Esophagus squamous epithelium (tissue), 5 donors: ENCODE data around the gene CSHL1. TPM values are rescaled to one million over a fixed set of nuclear protein-coding genes. Genes with fewer than 3 reads are reported as not detected.

Source experiments
- DNase-seq: peaks from one replicate; lab custom pipeline; 2025; lab: John Stamatoyannopoulos, UW
- H3K27ac ChIP-seq, 4 donors: fragments of 200-600 bp; sonication (generic); one replicate each; pipeline ENCODE4 v1.5.1; 2016 to 2019; ENCODE audit warnings: mild to moderate bottlenecking in 1 of 4
- H3K27me3 ChIP-seq, 4 donors: fragments of 200-600 bp; sonication (generic); 1 replicate in 3 of 4; 2 replicates in 1 of 4; pipeline versions ENCODE4 v1.5.1 to v1.6.0; 2017 to 2021; ENCODE audit warnings: antibody characterized with exemption in 1 of 4
- H3K36me3 ChIP-seq, 3 donors: fragments of 200-600 bp; sonication (generic); one replicate each; pipeline ENCODE4 v1.5.1; 2016 to 2019
- H3K4me1 ChIP-seq, 3 donors: fragments of 200-600 bp; sonication (generic); one replicate each; pipeline ENCODE4 v1.5.1; 2017 to 2019
- H3K4me3 ChIP-seq, 4 donors: fragments of 200-600 bp; sonication (generic); 1 replicate in 3 of 4; 2 replicates in 1 of 4; pipeline ENCODE4 v1.5.1; 2016 to 2019; ENCODE audit warnings: mild to moderate bottlenecking in 2 of 4, moderate library complexity in 1 of 4
- H3K9me3 ChIP-seq, 3 donors: fragments of 200-600 bp; sonication (generic); one replicate each; pipeline ENCODE4 v1.5.1; 2016 to 2019
- POLR2A ChIP-seq, 4 donors: fragments of 450-650 bp; IDR thresholded peaks; one replicate each; pipeline ENCODE4 v1.6.1; 2017; ENCODE audit warnings: antibody characterized with exemption in 4 of 4, mild to moderate bottlenecking in 4 of 4, moderate library complexity in 3 of 4
- WGBS, 2 donors: methylation state at CpG; one replicate each; pipeline ENCODE4 v1.1.5; 2018; 5-methylcytosine and 5-hydroxymethylcytosine counted together
- intact Hi-C: fragments of 100-400 bp; cut with DNase I; formaldehyde crosslinking; loops from one replicate; pipeline ENCODE4 v1.15.0; 2022
- total RNA-seq, 4 donors: library from RNA; depleted of rRNA; stranded (reverse); fragments of >200 nt; gene quantifications; one replicate each; pipeline ENCODE4 v1.1.0, GENCODE V29; 2016
- TF ChIP-seq, protein P1 (sequence below), 6 experiments: fragments of 450-650 bp in 4 of 6; fragments of 200-600 bp in 2 of 6; sonication (generic) in 2 of 6; IDR thresholded peaks; one replicate each; pipeline ENCODE4 v1.5.1; 2016 to 2019; ENCODE audit warnings: antibody characterized with exemption in 6 of 6, mild to moderate bottlenecking in 4 of 6, moderate library complexity in 4 of 6
- donor health status: DM: yes; HTN: yes; CAD: no.

Gene CSHL1
- total RNA-seq, 4 donors from 2014 or later: not detected

DNA sequence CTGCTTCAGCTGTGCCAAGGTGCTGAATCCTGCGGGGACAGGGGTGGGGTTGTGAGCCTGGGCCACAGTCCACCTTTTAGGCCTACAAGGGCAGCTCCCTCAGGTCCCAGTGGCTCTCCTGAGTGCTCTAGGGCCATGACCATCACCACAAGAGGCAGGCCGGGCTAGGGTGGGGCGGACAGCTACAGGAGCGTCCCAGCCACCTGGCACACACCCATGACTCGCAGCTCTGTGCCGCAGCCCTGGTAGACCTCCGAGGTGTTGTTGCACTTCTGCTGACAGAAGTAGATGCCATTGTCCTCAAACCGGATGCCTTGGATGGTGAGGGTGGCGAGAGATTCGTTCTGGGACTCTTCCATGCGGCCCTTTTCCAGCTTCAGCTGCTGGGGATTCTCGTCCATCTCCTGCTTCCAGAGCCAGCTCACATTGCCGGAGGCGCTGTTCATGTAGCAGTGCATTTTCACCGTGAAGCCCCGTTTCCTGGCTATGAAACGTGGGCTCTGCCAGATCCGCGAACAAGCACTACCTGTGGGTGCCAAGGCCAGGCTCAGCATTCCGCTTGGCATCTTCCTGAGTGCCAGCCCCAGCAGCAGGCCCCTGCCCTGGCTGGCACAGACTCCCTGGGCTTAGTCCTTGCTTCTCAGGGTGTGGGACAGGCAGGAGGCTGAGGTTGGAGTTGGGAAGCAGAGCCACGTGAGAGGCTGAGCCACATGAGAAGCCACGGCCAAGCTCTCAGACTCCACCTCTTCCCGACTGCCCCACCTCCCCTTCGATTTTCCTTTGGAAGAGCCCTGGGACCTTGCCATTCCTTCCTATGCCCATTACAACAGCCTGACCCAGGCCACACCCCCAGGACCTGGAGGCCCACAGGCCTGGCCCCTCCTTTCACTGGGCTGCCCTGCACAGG is 19.1 kb upstream of the CSHL1 start:
- Histone ChIP-seq H3K27me3 (peaks cover 0 to 5% (median 0%) of the 10 kb centered on the region in 4 donors), H3K27ac (peak overlapping the region in 3 of 4 donors; percentile 33 to 74 (median 70)), H3K4me1 (peaks cover 5 to 30% (median 5%) of the 10 kb centered on the region in 3 donors), H3K36me3 (no peaks in the 10 kb centered on the region), H3K4me3 (peak overlapping the region in 2 of 4 donors; percentile 14 to 53), H3K9me3 (no peaks in the 10 kb centered on the region)
- TF ChIP-seq POLR2A (IDR thresholded peaks at IDR 0.05): no peak
- TF ChIP-seq, protein P1, sequence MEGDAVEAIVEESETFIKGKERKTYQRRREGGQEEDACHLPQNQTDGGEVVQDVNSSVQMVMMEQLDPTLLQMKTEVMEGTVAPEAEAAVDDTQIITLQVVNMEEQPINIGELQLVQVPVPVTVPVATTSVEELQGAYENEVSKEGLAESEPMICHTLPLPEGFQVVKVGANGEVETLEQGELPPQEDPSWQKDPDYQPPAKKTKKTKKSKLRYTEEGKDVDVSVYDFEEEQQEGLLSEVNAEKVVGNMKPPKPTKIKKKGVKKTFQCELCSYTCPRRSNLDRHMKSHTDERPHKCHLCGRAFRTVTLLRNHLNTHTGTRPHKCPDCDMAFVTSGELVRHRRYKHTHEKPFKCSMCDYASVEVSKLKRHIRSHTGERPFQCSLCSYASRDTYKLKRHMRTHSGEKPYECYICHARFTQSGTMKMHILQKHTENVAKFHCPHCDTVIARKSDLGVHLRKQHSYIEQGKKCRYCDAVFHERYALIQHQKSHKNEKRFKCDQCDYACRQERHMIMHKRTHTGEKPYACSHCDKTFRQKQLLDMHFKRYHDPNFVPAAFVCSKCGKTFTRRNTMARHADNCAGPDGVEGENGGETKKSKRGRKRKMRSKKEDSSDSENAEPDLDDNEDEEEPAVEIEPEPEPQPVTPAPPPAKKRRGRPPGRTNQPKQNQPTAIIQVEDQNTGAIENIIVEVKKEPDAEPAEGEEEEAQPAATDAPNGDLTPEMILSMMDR (IDR thresholded peaks at IDR 0.05): no peak
- intact Hi-C loops: loop anchor here (10.0 kb wide), 1 partner anchor 95 kb away; the partner anchor contains the start of gene ICAM2
- DNase-seq: no peak
- WGBS, 2 donors: 56 to 60% methylated on average over 13 to 19 of the region's 24 CpGs

GRCh38 chr17:63928966-63929695 is 18.1 kb upstream of the CSHL1 start:
- intact Hi-C loops: loop anchor here (10.0 kb wide), 1 partner anchor 96 kb away; the partner anchor contains the start of gene ICAM2
- H3K36me3 ChIP-seq: no peaks in the 10 kb centered on the region
- no peak for DNase-seq
- no peaks in the 10 kb centered on the region for H3K27me3 ChIP-seq
- no peak overlapping the region for H3K27ac ChIP-seq
- WGBS, 2 donors: 86 to 92% methylated on average over 1 of the region's 10 CpGs
- no peak for TF ChIP-seq POLR2A (IDR thresholded peaks at IDR 0.05)
- TF ChIP-seq, protein P1 (IDR thresholded peaks at IDR 0.05): no peak
- H3K4me1 ChIP-seq: peaks cover 5 to 30% (median 5%) of the 10 kb centered on the region in 3 donors
- no peak overlapping the region for H3K4me3 ChIP-seq
- H3K9me3 ChIP-seq: no peaks in the 10 kb centered on the region

DNA sequence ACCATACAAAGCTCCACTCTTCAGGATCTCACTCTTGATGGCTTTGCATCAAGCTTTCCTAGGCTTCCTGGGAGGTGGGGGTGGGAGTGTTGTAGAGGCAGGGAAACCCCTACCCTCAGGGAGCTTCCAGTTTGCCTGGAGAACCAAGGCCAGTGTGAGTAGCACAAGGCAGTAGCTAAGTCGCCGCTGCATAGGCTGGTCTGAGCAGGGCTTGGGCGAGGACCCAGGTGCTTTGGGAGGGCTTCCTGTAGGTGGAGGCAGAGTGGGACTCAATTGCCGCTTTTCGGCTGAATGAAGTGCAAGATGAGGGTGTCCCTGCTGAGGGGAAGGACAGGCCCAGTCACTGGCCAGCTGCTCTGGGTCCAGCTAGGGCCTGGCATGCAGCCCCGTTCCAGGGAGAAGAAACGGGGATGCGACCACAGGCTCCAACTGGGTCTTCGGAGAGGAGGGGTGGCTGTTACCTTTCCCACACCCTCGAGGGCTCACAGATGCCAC is 17.2 kb upstream of the CSHL1 start:
- Histone ChIP-seq H3K9me3 (no peaks in the 10 kb centered on the region), H3K27me3 (no peaks in the 10 kb centered on the region), H3K4me3 (no peak overlapping the region), H3K36me3 (no peaks in the 10 kb centered on the region), H3K4me1 (peaks cover 5 to 30% (median 5%) of the 10 kb centered on the region in 3 donors), H3K27ac (no peak overlapping the region)
- TF ChIP-seq POLR2A (IDR thresholded peaks at IDR 0.05): no peak
- TF ChIP-seq, protein P1 (IDR thresholded peaks at IDR 0.05): no peak
- intact Hi-C loops: loop anchor here (10.0 kb wide), 1 partner anchor 97 kb away; the partner anchor contains the start of gene ICAM2
- 79 to 80% methylated on average over 4 to 7 of the region's 10 CpGs for WGBS, 2 donors
- no peak for DNase-seq

- H3K4me3 ChIP-seq: no peak overlapping the region
- no peak for DNase-seq
- no peak overlapping the region for H3K27ac ChIP-seq
- peaks cover 5 to 30% (median 5%) of the 10 kb centered on the region in 3 donors for H3K4me1 ChIP-seq
- H3K27me3 ChIP-seq: no peaks in the 10 kb centered on the region
- TF ChIP-seq POLR2A (IDR thresholded peaks at IDR 0.05): no peak
- TF ChIP-seq, protein P1 (IDR thresholded peaks at IDR 0.05): no peak
- H3K9me3 ChIP-seq: no peaks in the 10 kb centered on the region
- 63 to 77% methylated on average over 4 to 8 of the region's 8 CpGs for WGBS, 2 donors
- no peaks in the 10 kb centered on the region for H3K36me3 ChIP-seq
- intact Hi-C loops: loop anchor here (10.0 kb wide), 1 partner anchor 97 kb away; the partner anchor contains the start of gene ICAM2
These were observed 16.6 kb upstream of the CSHL1 start for GRCh38 chr17:63927464-63928171.
